Measurements from ENCODE around the gene FMO4.
"Not testable (repeated sequence)": the region's sequence is repeated elsewhere in the genome, so short reads cannot be mapped to it uniquely, and the experiment has no call there.

FMO4 gene

DNA sequence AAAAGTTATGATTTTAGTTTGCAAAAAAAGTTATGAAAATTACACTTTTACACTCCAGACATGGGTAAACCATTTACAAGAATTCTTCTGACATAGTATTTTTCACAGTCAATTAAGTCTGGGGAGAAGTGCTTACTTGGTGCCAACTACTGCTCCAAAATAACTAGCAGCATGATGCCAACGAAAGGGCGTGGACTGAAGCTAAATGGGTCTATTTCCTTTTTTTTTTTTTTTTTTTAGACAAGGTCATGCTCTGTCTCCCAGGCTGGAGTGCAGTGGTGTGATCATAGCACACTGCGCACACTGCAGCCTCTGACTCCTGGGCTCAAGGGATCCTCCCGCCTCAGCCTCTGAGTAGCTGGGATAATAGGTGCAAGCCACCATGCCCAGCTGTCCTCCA, 43.2 kb downstream of the FMO4 start:
- H3K4me1 ChIP-seq (ENCODE audit: control insufficient read depth, insufficient read depth, low read length): no peaks in the 10 kb centered on the region
- H3K4me3 ChIP-seq (ENCODE audit: low read length): no peak overlapping the region
- no peaks in the 10 kb centered on the region for H3K9me3 ChIP-seq (ENCODE audit: control insufficient read depth, low read length)
- no peaks in the 10 kb centered on the region for H3K27me3 ChIP-seq (replicated peaks; ENCODE audit: control insufficient read depth, insufficient read depth, low read length)
- H3K36me3 ChIP-seq (ENCODE audit: control insufficient read depth, insufficient read depth, low read length, severe bottlenecking): no peaks in the 10 kb centered on the region
- no peak overlapping the region for H3K9ac ChIP-seq (ENCODE audit: low read length)
- DNase-seq (ENCODE audit: low read depth): no peak

DNA sequence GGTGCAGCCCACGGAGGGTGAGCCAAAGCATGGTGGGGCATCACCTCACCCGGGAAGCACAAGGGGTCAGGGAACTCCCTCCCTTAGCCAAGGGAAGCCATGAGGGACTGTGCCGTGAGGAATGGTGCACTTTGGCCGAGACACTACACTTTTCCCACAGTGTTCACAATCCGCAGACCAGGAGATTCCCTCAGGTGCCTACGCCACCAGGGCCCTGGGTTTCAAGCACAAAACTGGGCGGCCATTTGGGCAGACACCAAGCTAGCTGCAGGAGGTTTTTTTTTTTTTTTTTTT, 45.3 kb downstream of the FMO4 start:
- H3K4me1 ChIP-seq (ENCODE audit: control insufficient read depth, insufficient read depth, low read length); H3K9ac ChIP-seq (ENCODE audit: low read length); H3K9me3 ChIP-seq (ENCODE audit: control insufficient read depth, low read length); H3K4me3 ChIP-seq (ENCODE audit: low read length); DNase-seq (ENCODE audit: low read depth); H3K36me3 ChIP-seq (ENCODE audit: control insufficient read depth, insufficient read depth, low read length, severe bottlenecking); H3K27me3 ChIP-seq (replicated peaks; ENCODE audit: control insufficient read depth, insufficient read depth, low read length): not testable (repeated sequence)

DNA sequence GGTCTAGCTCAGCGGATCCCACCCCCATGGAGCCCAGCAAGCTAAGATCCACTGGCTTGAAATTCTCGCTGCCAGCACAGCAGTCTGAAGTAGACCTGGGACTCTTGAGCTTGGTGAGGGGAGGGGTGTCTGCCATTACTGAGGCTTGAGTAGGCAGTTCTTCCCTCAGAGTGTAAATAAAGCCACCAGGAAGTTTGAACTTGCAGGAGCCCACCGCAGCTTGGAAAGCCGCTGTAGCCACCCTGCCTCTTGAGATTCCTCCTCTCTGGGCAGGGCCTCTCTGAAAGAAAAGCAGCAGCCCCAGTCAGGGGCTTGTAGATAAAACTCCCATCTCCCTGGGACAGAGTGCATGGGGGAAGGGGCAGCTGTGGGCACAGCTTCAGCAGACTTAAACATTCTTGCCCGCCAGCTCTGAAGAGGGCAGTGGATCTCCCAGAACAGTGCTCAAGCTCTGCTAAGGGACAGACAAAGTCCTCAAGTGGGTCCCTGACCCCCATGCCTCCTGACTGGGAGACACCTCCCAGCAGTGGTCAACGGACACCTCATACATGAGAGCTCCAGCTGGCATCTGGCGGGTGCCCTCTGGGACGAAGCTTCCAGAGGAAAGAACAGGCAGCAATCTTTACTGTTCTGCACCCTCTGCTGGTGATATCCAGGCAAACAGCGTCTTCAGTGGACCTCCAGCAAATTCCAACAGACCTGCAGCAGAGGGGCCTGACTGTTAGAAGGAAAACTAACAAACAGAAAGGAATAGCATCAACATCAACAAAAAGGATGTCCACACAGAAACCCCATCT, 45.9 kb downstream of the FMO4 start:
- not testable (repeated sequence) for H3K9me3 ChIP-seq (ENCODE audit: control insufficient read depth, low read length); H3K36me3 ChIP-seq (ENCODE audit: control insufficient read depth, insufficient read depth, low read length, severe bottlenecking); H3K9ac ChIP-seq (ENCODE audit: low read length); DNase-seq (ENCODE audit: low read depth); H3K4me1 ChIP-seq (ENCODE audit: control insufficient read depth, insufficient read depth, low read length); H3K4me3 ChIP-seq (ENCODE audit: low read length); H3K27me3 ChIP-seq (replicated peaks; ENCODE audit: control insufficient read depth, insufficient read depth, low read length)

GRCh38 chr1:171366085-171366484, 52.1 kb downstream of the FMO4 start:
- H3K9ac ChIP-seq (ENCODE audit: low read length): no peak overlapping the region
- H3K4me1 ChIP-seq (ENCODE audit: control insufficient read depth, insufficient read depth, low read length): peaks cover 15% of the 10 kb centered on the region

GRCh38 chr1:171366816-171367215, 52.8 kb downstream of the FMO4 start:
- Histone ChIP-seq H3K36me3 (ENCODE audit: control insufficient read depth, insufficient read depth, low read length, severe bottlenecking) (no peaks in the 10 kb centered on the region), H3K9me3 (ENCODE audit: control insufficient read depth, low read length) (no peaks in the 10 kb centered on the region), H3K4me1 (ENCODE audit: control insufficient read depth, insufficient read depth, low read length) (peaks cover 15% of the 10 kb centered on the region), H3K9ac (ENCODE audit: low read length) (no peak overlapping the region), H3K27me3 (replicated peaks; ENCODE audit: control insufficient read depth, insufficient read depth, low read length) (no peaks in the 10 kb centered on the region), H3K4me3 (ENCODE audit: low read length) (no peak overlapping the region)
- no peak for DNase-seq (ENCODE audit: low read depth)

More at GRCh38 chr1:171366085-171366484, 52.1 kb downstream of the FMO4 start:
- peak; percentile 63 for DNase-seq (ENCODE audit: low read depth)
- Histone ChIP-seq H3K9me3 (ENCODE audit: control insufficient read depth, low read length) (no peaks in the 10 kb centered on the region), H3K36me3 (ENCODE audit: control insufficient read depth, insufficient read depth, low read length, severe bottlenecking) (no peaks in the 10 kb centered on the region), H3K27me3 (replicated peaks; ENCODE audit: control insufficient read depth, insufficient read depth, low read length) (no peaks in the 10 kb centered on the region), H3K4me3 (ENCODE audit: low read length) (no peak overlapping the region)

DNA sequence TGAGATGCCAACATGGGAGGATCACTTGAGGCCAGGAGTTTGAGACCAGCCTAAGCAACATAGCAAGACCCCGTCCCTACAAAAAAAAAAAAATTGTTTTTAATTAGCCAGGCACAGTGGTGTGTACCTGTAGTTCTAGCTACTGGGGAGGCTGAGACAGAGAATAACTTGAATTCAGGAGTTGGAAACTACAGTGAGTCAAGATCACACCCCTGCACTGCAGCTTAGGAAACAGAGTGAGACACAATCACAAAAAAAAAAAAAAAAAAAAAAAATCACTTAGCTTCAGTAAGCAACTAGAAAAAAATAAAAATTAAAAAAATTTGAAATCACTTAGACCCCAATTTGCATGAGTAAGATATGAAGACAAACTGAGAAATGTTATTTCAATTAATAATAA, 53.5 kb downstream of the FMO4 start:
- Histone ChIP-seq H3K36me3 (ENCODE audit: control insufficient read depth, insufficient read depth, low read length, severe bottlenecking) (no peaks in the 10 kb centered on the region), H3K4me3 (ENCODE audit: low read length) (no peak overlapping the region), H3K9ac (ENCODE audit: low read length) (no peak overlapping the region), H3K9me3 (ENCODE audit: control insufficient read depth, low read length) (no peaks in the 10 kb centered on the region), H3K27me3 (replicated peaks; ENCODE audit: control insufficient read depth, insufficient read depth, low read length) (no peaks in the 10 kb centered on the region), H3K4me1 (ENCODE audit: control insufficient read depth, insufficient read depth, low read length) (peaks cover 15% of the 10 kb centered on the region)
- no peak for DNase-seq (ENCODE audit: low read depth)

DNA sequence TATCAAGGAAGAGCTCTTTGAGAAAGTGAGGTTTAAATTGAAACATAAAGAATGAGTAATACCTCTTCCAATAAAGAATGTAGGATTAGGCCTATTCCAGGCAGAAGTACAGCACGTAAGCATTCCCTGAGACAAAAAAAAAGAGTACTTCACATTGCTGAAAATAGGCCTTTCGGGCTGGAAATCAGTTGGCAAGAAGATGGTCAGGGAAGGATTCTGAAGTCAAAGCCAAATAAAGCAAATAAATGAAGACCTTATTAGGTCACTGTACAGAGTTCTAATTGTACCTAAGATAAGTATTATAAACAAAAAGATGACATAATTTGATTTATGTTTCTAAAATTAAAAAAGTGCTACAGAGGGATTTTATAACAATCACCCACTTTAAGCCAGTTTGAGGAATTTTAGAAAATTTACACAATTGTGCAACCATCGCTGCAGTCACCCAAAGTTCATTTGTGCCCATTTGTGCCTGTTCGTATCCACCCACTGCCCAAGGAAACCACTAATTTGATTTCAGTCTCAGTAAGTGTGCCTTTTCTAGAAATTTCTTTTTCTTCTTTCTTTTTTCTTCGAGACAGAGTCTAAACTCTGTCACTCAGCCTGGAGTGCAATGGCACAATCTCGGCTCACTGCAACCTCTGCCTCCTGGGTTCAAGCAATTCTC, 58.6 kb downstream of the FMO4 start:
- no peak for DNase-seq (ENCODE audit: low read depth)
- H3K36me3 ChIP-seq (ENCODE audit: control insufficient read depth, insufficient read depth, low read length, severe bottlenecking): no peaks in the 10 kb centered on the region
- H3K27me3 ChIP-seq (replicated peaks; ENCODE audit: control insufficient read depth, insufficient read depth, low read length): no peaks in the 10 kb centered on the region
- no peaks in the 10 kb centered on the region for H3K9me3 ChIP-seq (ENCODE audit: control insufficient read depth, low read length)
- H3K9ac ChIP-seq (ENCODE audit: low read length): no peak overlapping the region
- H3K4me1 ChIP-seq (ENCODE audit: control insufficient read depth, insufficient read depth, low read length): no peaks in the 10 kb centered on the region
- H3K4me3 ChIP-seq (ENCODE audit: low read length): no peak overlapping the region

- H3K4me1 ChIP-seq (ENCODE audit: control insufficient read depth, insufficient read depth, low read length); H3K4me3 ChIP-seq (ENCODE audit: low read length); H3K9ac ChIP-seq (ENCODE audit: low read length); DNase-seq (ENCODE audit: low read depth); H3K36me3 ChIP-seq (ENCODE audit: control insufficient read depth, insufficient read depth, low read length, severe bottlenecking); H3K9me3 ChIP-seq (ENCODE audit: control insufficient read depth, low read length); H3K27me3 ChIP-seq (replicated peaks; ENCODE audit: control insufficient read depth, insufficient read depth, low read length): not testable (repeated sequence)
Measured at GRCh38 chr1:171373357-171374122, 59.6 kb downstream of the FMO4 start.

DNA sequence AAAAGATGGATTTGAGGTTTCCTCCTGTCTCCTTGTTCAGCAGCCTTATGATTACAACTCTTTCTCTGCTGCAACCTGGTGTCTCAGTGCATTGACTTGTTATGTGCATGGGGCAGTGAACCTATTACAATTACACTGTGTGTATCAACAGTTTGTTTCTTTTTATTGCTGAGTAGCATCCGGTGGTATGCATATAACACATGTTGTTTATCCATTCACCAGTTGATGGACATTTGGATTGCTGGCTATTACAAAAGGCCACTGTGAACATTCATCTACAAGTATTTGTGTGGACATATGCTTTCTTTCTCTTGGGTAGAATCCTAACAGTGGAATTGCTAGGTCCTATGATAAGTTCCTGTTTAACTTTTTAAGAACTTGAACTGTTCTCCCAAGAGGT, 65.9 kb downstream of the FMO4 start:
- no peaks in the 10 kb centered on the region for H3K4me1 ChIP-seq (ENCODE audit: control insufficient read depth, insufficient read depth, low read length)
- DNase-seq (ENCODE audit: low read depth): no peak
- no peaks in the 10 kb centered on the region for H3K9me3 ChIP-seq (ENCODE audit: control insufficient read depth, low read length)
- no peaks in the 10 kb centered on the region for H3K36me3 ChIP-seq (ENCODE audit: control insufficient read depth, insufficient read depth, low read length, severe bottlenecking)
- H3K27me3 ChIP-seq (replicated peaks; ENCODE audit: control insufficient read depth, insufficient read depth, low read length): no peaks in the 10 kb centered on the region
- no peak overlapping the region for H3K4me3 ChIP-seq (ENCODE audit: low read length)
- H3K9ac ChIP-seq (ENCODE audit: low read length): no peak overlapping the region

DNA sequence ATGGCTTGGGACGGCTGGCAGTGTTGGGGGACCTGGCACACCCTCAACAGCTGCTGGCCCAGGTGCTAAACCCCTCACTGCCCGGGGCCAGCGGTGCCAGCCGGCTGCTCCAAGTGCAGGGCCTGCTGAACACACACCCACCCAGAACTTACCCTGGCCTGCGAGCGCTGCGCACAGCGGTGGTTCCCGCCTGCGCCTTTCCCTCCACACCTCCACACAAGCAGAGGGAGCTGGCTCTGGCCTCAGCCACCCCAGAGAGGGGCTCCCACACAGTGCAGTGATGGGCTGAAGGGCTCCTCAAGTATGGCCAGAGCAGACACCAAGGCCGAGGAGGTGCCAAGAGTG, 67.9 kb downstream of the FMO4 start:
- H3K27me3 ChIP-seq (replicated peaks; ENCODE audit: control insufficient read depth, insufficient read depth, low read length): no peaks in the 10 kb centered on the region
- H3K9me3 ChIP-seq (ENCODE audit: control insufficient read depth, low read length): no peaks in the 10 kb centered on the region
- no peaks in the 10 kb centered on the region for H3K4me1 ChIP-seq (ENCODE audit: control insufficient read depth, insufficient read depth, low read length)
- no peaks in the 10 kb centered on the region for H3K36me3 ChIP-seq (ENCODE audit: control insufficient read depth, insufficient read depth, low read length, severe bottlenecking)
- DNase-seq (ENCODE audit: low read depth): no peak
- H3K4me3 ChIP-seq (ENCODE audit: low read length): no peak overlapping the region
- no peak overlapping the region for H3K9ac ChIP-seq (ENCODE audit: low read length)

DNA sequence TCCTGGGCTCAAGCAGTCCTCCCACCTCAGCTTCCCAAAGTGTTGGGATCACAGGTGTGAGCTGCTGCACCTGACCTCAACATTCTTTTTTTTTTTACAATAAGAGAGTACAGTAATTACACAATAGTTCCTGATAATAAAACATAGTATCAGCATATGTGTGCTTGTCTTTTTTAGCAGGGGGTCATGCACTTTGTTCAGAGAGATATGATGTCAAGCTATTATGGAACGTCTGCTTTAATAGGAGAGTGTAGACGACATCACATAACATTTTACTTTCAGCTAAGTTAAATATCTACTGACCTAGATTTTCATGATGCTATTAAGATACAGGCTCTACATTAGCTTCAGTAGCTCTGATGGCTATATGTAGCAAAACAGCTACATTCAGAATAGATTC, 70.5 kb downstream of the FMO4 start:
- no peak for DNase-seq (ENCODE audit: low read depth)

More for the DNA sequence above, 70.5 kb downstream of the FMO4 start:
- Histone ChIP-seq H3K27me3 (replicated peaks; ENCODE audit: control insufficient read depth, insufficient read depth, low read length) (no peaks in the 10 kb centered on the region), H3K4me1 (ENCODE audit: control insufficient read depth, insufficient read depth, low read length) (no peaks in the 10 kb centered on the region), H3K9me3 (ENCODE audit: control insufficient read depth, low read length) (no peaks in the 10 kb centered on the region), H3K36me3 (ENCODE audit: control insufficient read depth, insufficient read depth, low read length, severe bottlenecking) (no peaks in the 10 kb centered on the region), H3K9ac (ENCODE audit: low read length) (no peak overlapping the region), H3K4me3 (ENCODE audit: low read length) (no peak overlapping the region)

Measured in adipocyte (in vitro differentiated cells).